ENCODE results near the gene EXD3. TPM values are rescaled to one million over a fixed set of nuclear protein-coding genes. Genes with fewer than 3 reads are reported as not detected.
A peak's percentile ranks its signal among the peaks of the same experiment; 100 is the strongest.

EXD3 gene
- total RNA-seq, 1 donor from 2014 or later, result 10.8 TPM

DNA sequence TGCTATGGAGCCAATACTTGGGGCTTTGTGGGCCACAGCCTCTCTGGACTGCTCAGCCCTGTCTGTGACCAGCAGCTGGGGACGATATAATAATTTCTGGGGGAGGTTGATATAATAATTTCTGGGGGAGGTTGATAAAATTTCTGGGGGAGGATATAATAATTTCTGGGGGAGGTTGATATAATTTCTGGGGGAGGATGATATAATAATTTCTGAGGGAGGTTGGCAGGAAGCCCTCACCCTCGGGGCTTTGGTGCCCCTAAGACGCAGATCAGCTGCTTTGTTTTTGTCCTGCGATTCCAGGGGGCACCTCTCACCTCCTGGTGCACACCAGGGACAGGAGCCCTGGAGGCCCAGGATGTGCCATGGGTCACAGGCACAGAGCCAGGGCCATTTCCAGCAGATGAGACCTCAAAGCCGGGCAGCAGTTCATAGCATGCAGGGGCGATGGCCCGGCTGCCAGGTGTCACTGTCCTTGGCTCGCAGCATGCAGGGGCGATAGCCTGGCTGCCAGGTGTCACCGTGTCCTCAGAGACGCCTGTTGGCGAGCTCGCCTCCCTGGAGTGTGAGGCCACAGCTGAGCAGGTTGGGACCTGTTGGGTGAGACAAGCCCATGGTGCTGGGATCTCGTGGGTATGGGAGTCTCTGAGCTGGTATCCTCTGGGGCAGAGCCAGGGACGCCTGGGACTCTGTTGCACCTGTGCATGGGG lies 149.2 kb downstream of the EXD3 start:
- peak; percentile 73 for DNase-seq (ENCODE audit: low read depth)
- TF ChIP-seq, protein P1, sequence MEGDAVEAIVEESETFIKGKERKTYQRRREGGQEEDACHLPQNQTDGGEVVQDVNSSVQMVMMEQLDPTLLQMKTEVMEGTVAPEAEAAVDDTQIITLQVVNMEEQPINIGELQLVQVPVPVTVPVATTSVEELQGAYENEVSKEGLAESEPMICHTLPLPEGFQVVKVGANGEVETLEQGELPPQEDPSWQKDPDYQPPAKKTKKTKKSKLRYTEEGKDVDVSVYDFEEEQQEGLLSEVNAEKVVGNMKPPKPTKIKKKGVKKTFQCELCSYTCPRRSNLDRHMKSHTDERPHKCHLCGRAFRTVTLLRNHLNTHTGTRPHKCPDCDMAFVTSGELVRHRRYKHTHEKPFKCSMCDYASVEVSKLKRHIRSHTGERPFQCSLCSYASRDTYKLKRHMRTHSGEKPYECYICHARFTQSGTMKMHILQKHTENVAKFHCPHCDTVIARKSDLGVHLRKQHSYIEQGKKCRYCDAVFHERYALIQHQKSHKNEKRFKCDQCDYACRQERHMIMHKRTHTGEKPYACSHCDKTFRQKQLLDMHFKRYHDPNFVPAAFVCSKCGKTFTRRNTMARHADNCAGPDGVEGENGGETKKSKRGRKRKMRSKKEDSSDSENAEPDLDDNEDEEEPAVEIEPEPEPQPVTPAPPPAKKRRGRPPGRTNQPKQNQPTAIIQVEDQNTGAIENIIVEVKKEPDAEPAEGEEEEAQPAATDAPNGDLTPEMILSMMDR (IDR thresholded peaks at IDR 0.05; ENCODE audit: insufficient read depth, low read length, severe bottlenecking), result no peak
- no peak overlapping the region for H3K4me3 ChIP-seq (ENCODE audit: low read depth, low read length)

DNA sequence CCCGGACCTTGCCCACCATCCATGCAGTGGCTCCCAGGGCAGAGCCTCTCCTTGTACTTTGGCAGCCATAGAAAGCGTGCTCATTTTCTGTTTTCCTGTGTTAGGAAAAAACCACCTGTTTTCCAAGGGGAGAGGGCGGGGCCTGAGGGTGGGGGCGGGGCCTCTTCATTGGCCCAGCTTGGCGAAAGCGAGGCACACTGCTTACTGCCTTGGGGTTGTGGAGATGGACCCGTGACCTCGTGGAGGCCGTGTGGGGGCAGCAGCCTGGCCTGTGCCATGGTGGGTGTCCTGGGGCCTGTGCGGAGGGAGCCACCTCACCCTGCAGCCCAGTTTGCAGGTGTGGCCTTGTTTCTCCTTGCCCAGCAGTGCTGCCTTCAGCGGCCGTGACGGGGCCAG lies 149.9 kb downstream of the EXD3 start:
- FAIRE-seq, result no peak
- DNase-seq (ENCODE audit: low read depth), result no peak
- Histone ChIP-seq H3K4me3 (ENCODE audit: low read depth, low read length) (no peak overlapping the region), H3K36me3 (ENCODE audit: control insufficient read depth, insufficient read depth, low read length) (peaks cover 13% of the 10 kb centered on the region), H3K27me3 (ENCODE audit: control insufficient read depth, insufficient read depth, low read length) (no peaks in the 10 kb centered on the region)
- TF ChIP-seq, protein P1 (IDR thresholded peaks at IDR 0.05; ENCODE audit: insufficient read depth, low read length, severe bottlenecking), result no peak

More for the DNA sequence above, 149.2 kb downstream of the EXD3 start:
- H3K36me3 ChIP-seq (ENCODE audit: control insufficient read depth, insufficient read depth, low read length), result peaks cover 13% of the 10 kb centered on the region
- H3K27me3 ChIP-seq (ENCODE audit: control insufficient read depth, insufficient read depth, low read length), result no peaks in the 10 kb centered on the region
- peak; percentile 70 for FAIRE-seq

DNA sequence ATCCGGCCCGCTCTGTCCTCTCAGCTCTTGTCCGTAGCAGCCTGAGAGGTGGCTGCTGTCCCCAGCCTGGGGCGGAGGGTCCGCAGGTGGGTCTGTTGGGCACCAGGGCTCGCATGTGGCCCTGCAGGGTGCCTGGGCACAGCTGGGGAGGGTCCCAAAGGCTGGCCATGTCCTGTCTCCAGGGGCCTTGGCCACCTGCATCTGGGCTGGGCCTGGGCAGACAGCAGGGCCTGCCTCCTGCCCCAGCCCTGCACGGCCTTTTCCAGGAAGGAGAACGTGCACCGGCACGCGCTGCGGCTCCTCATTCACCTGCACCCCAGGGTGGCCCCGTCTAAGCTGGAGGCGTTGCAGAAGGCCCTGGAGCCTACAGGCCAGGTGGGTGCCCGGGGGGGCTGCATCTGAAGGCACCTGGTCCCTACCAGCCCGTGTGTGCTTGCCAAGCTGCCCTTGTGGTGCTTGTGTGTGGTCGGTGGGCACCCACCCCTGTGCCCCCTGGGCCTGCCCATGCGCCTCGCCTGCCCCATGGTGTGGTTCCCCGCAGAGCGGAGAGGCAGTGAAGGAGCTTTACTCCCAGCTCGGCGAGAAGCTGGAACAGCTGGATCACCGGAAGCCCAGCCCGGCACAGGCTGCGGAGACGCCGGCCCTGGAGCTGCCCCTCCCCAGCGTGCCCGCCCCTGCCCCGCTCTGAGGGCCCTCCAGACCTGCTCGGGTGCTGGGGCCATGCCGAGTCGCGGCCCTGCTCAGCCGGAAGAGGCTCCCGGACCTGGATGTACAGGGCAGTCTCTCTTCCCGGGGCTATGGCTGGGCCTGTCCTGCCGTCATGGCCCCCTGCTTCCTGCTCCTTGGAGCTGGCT lies 150.5 kb downstream of the EXD3 start:
- FAIRE-seq (no peak), DNase-seq (ENCODE audit: low read depth) (no peak)
- TF ChIP-seq, protein P1 (IDR thresholded peaks at IDR 0.05; ENCODE audit: insufficient read depth, low read length, severe bottlenecking), result no peak
- Histone ChIP-seq H3K27me3 (ENCODE audit: control insufficient read depth, insufficient read depth, low read length) (no peaks in the 10 kb centered on the region), H3K36me3 (ENCODE audit: control insufficient read depth, insufficient read depth, low read length) (peaks cover 15% of the 10 kb centered on the region), H3K4me3 (ENCODE audit: low read depth, low read length) (no peak overlapping the region)

DNA sequence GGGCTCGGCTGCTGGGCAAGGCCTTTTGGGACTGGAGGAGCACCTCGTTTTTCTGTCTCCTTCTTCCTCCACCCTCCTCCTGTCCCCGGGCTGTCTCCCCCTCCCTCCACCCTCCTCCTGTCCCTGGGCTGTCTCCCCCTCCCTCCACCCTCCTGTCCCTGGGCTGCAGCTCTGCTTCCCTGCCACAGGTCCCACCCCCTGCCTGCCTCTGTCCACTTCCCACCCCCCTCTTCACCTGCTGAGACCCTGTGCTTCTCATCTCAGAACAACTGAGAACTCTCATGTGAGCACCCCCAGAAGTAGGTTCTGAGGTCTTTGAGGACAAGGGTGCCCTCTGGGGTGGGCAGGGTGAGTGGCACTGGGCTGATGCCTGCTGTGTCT lies 151.3 kb downstream of the EXD3 start:
- TF ChIP-seq, protein P1 (IDR thresholded peaks at IDR 0.05; ENCODE audit: insufficient read depth, low read length, severe bottlenecking), result no peak
- FAIRE-seq (no peak), DNase-seq (ENCODE audit: low read depth) (no peak)
- peaks cover 19% of the 10 kb centered on the region for H3K36me3 ChIP-seq (ENCODE audit: control insufficient read depth, insufficient read depth, low read length)
- H3K27me3 ChIP-seq (ENCODE audit: control insufficient read depth, insufficient read depth, low read length), result no peaks in the 10 kb centered on the region
- no peak overlapping the region for H3K4me3 ChIP-seq (ENCODE audit: low read depth, low read length)

DNA sequence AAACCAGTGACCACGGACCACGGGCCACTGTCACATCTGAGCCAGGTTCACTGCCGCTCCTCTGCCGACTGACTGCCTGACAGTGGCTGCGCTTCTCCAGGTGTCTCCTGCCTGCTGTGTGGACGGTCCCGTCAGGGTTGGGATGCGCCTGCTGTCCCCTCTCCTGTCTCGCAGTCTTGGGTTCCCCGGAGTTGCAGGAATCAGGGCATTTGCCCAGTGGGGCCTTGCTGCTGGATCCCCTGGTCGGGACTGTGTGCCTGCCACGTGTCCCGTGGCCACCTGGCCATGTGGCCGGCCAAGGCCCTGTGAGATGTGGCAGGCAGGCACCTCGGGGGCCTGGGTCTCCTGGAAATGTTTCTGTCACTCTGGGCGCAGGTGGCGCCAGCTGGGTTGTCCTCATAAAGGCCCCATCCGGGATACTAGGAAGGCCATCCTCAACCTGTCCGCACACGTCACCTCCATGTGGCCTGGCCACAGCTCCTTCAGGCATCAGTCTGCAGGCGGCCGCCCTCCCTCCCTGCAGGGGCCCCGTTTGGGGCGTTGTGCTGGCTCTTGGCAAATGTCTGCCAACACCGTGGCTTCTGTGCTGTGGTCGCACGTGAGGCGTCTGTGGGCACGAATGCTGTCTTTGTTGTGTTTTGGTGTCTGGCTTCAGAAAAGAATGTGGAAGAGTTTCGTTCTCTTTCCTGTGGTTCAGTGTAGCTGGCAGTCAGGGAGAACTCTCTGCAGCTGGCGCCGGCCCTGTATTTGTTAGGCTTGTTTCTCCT lies 151.8 kb downstream of the EXD3 start:
- no peak for DNase-seq (ENCODE audit: low read depth)
- no peak overlapping the region for H3K4me3 ChIP-seq (ENCODE audit: low read depth, low read length)
- H3K27me3 ChIP-seq (ENCODE audit: control insufficient read depth, insufficient read depth, low read length), result no peaks in the 10 kb centered on the region
- peaks cover 20% of the 10 kb centered on the region for H3K36me3 ChIP-seq (ENCODE audit: control insufficient read depth, insufficient read depth, low read length)
- TF ChIP-seq, protein P1 (IDR thresholded peaks at IDR 0.05; ENCODE audit: insufficient read depth, low read length, severe bottlenecking), result no peak
- FAIRE-seq, result no peak

Measured in bronchial epithelial cell (primary cell).